GM12864 (cell line): ENCODE measurements around the gene PPP1R15B.

Experiments
- DNase-seq: peaks from one replicate; pipeline ENCODE4 v3.0.0-alpha.2; 2011; ENCODE audit warnings: low read depth
- H3K4me3 ChIP-seq: 2 replicates; pipeline ENCODE4 v1.5.1; 2011; ENCODE audit warnings: mild to moderate bottlenecking, low read depth, low read length, control low read depth
- TF ChIP-seq, protein P1 (sequence below): IDR thresholded peaks from 2 replicates; pipeline ENCODE4 v1.5.1; 2011; ENCODE audit warnings: low read depth, mild to moderate bottlenecking, moderate library complexity, low read length, control low read depth, inconsistent platforms; ENCODE audit errors: missing control alignments

PPP1R15B gene

DNA sequence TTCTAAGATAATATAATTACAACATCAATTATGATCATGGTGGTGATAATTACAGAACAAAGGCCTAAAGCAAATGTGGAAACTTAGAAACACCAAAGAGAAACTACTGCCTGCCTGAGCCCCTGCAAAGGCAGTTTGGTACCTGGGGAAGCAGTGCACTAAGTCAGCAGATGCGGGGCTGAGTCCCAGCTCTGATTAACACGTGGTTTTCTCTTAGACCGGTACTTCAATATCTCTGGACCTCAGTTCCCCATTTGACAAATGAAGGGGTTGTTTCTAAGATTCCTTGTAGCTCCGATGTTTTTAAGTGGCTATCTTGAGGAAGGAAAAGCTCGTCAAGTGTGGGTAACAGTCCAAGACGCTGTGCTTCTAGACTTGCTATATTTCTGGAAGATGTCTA, 35.2 kb downstream of the PPP1R15B start:
- no peak for DNase-seq
- TF ChIP-seq, protein P1, sequence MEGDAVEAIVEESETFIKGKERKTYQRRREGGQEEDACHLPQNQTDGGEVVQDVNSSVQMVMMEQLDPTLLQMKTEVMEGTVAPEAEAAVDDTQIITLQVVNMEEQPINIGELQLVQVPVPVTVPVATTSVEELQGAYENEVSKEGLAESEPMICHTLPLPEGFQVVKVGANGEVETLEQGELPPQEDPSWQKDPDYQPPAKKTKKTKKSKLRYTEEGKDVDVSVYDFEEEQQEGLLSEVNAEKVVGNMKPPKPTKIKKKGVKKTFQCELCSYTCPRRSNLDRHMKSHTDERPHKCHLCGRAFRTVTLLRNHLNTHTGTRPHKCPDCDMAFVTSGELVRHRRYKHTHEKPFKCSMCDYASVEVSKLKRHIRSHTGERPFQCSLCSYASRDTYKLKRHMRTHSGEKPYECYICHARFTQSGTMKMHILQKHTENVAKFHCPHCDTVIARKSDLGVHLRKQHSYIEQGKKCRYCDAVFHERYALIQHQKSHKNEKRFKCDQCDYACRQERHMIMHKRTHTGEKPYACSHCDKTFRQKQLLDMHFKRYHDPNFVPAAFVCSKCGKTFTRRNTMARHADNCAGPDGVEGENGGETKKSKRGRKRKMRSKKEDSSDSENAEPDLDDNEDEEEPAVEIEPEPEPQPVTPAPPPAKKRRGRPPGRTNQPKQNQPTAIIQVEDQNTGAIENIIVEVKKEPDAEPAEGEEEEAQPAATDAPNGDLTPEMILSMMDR, result no peak
- no peak overlapping the region for H3K4me3 ChIP-seq

DNA sequence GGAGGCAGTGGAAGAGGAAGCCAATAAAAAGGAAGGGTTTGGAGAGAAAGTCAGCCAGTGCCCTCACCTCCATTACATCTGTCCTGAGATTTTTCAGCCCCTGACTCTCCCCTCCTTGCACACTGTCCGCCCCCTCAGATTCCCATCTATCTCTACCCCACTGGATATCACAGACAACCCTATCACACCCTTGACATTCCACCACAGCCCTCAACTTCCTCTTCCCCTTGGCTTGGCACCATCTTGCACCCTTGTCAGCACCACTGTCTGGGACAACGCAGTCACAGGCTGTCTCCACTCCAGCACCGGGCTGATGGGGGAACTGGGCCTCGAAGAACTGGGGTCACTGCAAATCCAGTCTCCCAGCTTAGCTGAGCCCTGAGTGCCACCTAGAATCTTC, 37.7 kb downstream of the PPP1R15B start:
- TF ChIP-seq, protein P1, result no peak
- no peak for DNase-seq
- H3K4me3 ChIP-seq, result no peak overlapping the region

DNA sequence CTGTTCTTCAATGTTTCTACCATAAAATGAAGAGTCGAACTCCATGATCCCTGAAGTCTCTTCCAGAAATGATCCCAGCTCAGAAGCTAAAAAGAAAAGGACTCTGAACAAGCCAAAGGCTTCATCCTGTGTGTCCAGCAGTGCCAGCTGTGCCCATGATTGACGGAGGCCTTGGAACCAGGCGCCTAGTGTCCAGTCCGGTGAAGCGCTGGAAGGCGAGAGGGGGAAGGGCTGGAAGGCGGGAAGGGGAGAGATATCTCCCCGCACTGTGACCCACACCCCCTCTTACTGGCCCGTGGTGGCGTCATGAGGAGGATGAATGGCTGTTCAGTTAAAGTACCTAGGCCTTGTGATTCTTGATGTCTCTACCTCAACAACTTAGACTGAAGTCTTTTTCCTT, 41.4 kb downstream of the PPP1R15B start:
- no peak for DNase-seq
- no peak overlapping the region for H3K4me3 ChIP-seq
- TF ChIP-seq, protein P1, result no peak

DNA sequence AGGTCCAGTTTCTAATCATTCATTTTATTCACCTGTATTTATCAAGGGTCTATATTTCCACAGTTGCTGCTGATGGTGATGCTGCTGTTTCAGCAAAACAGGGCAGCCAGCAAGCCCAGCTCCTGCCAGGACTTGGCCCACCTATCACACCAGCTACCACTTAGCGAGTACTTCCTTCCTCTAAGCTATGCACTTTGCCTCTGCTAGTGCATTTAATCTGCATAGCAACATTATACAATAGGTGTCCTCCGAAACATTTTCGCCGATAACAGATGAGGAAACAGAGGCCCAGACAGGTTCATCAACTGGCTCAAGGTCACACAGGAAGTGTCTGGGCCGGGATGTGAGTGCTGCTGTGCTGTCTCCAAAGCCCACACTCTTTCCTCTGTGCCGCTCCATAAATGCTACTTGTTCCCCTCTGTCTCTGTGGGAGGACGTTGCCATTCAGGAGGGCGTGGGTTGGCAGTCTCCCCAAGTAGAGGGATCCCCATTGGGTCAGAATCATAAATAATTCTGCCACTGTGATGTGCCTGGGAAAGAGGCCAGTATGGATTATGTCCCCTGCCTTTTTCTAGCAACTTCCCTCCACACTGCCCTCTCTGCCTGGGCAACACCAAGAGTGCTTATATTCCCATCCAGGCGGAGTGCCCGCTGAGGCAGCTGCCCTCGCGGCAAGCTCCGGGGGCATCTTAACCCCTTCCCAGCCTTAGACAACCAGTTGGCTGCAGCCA, 42.5 kb downstream of the PPP1R15B start:
- no peak overlapping the region for H3K4me3 ChIP-seq
- no peak for DNase-seq
- TF ChIP-seq, protein P1, result no peak

DNA sequence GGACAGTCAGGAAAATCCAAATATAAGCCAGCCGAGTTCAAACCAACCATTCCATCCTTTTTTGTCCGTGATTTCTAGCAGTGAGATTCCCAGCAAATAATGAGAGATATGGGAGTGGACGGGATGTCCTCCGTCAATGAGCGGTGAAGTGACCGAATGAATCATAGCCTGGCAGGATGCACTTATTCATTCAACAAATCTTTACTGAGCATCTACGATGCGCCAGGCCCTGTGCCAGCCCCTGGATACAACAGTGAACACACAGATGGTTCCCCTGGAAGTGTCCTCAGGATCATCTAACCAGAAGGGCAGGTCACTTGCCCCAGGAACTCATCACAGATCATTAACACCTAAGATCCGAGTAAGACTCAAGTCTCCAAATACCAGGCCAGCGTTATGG, 43.7 kb downstream of the PPP1R15B start:
- H3K4me3 ChIP-seq, result no peak overlapping the region
- TF ChIP-seq, protein P1, result no peak
- no peak for DNase-seq

DNA sequence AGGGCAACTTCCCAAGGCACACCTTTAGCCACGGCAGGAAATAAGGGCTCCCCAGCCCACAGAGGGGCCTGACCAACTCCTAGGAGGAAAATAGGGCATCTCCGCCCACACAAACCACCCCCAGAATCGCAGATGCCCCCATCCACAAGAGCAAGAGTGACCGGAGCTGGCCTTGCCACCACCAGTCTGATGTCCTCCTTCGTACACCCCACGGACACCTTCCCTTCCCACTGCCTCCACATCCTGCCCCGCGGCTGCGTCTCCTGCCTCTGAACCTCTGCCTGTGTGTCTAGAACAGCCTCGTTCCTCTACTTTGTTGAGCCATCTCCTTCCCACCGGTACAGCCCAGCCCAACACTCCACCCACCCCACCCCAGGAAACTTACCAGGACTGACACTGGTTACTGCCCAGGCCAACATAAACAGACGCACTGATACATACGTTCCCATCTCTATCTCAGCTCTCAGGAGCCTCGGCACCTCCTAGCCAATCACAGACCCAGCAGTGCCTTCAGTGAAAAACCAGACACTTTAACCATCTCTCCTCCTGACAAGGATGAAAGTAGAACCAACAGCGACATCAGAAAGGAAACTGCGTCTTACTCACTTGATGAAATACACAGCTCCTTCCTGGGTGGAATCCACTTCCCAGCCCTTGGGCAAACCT, 44.3 kb downstream of the PPP1R15B start:
- no peak for DNase-seq
- no peak overlapping the region for H3K4me3 ChIP-seq
- TF ChIP-seq, protein P1, result no peak

DNA sequence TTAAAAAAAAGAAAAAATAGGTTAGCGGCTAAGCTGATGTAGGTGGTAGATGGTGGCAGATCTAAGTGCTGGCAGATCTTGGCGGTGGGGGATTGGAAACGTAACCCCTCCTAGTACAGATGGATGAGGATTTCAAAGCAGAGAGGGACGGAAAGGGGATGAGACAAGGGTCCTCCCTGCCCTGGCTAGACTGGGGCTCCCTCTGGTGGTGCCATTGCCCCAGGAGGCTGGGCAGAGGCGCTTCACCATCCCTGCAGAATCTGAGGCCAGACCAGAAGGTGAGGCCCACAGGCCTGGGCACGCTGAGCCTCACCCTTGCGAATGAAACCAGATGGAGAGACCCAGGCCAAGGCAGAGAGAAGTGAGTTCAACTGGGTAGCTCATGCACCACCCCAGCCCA, 44.9 kb downstream of the PPP1R15B start:
- TF ChIP-seq, protein P1, result peak; percentile 49
- no peak overlapping the region for H3K4me3 ChIP-seq
- no peak for DNase-seq
